GM21737 (cell line): ENCODE data around the gene ADAM23.

Experiments
- ATAC-seq: cut with Tn5 transposase; IDR thresholded peaks from one replicate; pipeline ENCODE4 v1.9.1; 2021; ENCODE audit warnings: mild to moderate bottlenecking, moderate library complexity; ENCODE audit not compliant: unreplicated experiment

Gene ADAM23

GRCh38 chr2:206639636-206640035, 196.3 kb downstream of the ADAM23 start:
- ATAC-seq: no peak

- ATAC-seq: no peak
These were observed 197.9 kb downstream of the ADAM23 start for GRCh38 chr2:206641226-206641625.

- ATAC-seq: no peak
These were observed 199.0 kb downstream of the ADAM23 start, which contains the start of gene FAM237A for GRCh38 chr2:206642075-206643025. FAM237A (plus strand) TSS chr2:206642487; CDS start chr2:206644237, 1,750 bp downstream.

- no peak for ATAC-seq
These were observed 204.7 kb downstream of the ADAM23 start for GRCh38 chr2:206647985-206648384.

GRCh38 chr2:206657087-206657486, 213.8 kb downstream of the ADAM23 start:
- no peak for ATAC-seq

- no peak for ATAC-seq
These were observed 221.9 kb downstream of the ADAM23 start for GRCh38 chr2:206665251-206665650.
